ENCODE data around the gene DCHS1.

Gene DCHS1

DNA sequence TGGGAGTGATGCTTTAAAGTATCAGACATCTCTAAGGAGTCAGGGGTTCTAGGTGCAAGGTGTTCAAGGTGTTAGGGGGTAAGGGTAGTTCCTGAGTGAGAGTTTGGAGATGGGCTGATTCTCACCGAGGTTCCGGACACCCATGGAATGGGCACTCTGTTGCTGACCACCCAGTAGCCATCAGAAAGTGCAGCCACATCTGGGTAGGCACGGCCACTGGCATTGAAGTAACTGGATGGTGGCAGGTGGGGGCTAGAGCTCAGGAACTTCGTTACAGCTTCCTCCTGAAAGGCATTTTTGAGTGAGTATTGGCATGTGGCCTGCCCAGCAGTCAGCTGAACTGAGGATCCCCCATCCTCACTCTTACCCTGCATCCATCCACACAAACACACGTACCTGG lies 40.6 kb downstream of the DCHS1 start:
- DNase-seq (ENCODE audit: low spot score) (no peak), FAIRE-seq (no peak)

DNA sequence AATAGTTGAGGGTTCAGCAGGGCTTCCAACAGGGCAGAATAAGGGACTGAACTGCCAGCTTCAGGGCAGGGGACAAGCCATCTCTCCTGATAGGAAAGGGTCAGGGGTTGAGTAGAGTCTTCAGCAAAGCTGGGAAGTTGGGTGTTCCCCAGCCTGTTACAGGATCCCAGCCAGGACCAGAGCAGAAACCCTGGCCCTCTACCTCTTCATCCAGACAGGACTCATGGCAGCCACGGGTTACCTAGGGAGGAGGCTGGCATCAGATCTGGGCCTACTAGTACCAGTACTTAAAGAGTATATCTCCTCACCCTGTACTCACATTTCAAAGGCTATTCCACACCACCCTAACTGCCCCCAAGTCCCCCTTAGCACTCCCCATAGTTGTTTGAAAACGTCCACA lies 41.2 kb downstream of the DCHS1 start:
- DNase-seq (ENCODE audit: low spot score) (no peak), FAIRE-seq (no peak)

DNA sequence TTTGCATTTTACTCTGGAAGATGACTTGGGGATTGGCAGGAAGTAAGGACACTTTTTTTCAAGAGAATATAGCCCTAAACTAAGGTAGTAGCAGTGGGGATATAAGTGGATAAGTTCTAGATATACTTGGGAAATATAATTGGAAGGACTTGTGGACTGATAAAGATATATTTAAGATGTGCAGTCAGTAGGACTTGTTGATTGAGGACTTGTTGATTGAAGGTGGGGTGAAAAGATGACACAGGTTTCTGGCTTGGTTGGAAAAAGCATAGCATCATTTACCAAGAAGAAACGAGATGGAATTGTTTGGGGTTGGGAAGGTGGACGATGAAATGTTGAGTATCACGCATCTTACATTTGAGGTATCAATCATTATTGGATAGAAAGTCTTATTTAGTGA lies 42.1 kb downstream of the DCHS1 start:
- no peak for FAIRE-seq

DNA sequence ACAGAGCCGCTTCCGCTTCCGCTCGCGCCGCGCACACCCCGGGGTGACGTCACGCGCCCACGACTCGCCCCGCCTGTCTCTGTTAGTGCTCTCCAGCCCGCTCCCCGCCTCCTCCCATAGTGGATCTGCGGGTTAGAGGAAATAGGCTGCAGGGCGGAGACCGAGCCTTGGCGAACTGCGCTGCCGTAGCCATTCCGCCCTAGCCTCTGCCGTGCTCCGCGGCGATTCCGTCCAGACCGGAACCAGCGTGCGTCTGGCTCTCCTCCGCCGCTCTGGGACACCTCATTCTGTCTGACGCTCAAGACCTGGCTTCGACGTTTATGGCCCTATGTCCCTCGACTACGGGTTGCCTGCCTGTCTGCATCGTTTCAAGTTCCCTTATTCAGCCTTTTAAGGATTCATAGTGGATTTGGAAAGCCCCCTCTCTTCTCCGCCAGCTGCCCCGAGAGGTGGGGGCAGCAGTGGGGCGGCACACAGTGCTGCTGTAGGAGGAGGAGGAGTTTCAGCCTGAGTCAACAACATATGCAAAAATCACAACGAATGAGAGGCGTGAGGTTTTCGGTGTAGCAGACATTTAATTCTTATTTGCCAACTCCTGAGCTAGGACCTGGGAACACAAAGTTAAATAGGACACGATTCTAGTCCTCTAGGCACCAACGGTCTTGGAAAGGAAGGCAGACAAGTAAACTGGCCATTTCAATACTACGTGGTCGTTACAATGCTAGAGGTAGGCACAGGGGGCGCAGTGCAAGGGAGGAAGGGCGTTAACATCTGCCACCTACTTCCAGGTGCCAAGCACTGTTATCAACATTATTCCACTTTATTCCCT lies 43.2 kb downstream of the DCHS1 start, which contains the start of gene TAF10:
TAF10 (minus strand) TSS at position 4 of the 829 bp plus-strand sequence. CDS start 27 bp downstream, outside the sequence.
- FAIRE-seq: peak; percentile 95
- peak; percentile 95 for DNase-seq (ENCODE audit: low spot score)

More for the DNA sequence above, 42.1 kb downstream of the DCHS1 start:
- no peak for DNase-seq (ENCODE audit: low spot score)

DNA sequence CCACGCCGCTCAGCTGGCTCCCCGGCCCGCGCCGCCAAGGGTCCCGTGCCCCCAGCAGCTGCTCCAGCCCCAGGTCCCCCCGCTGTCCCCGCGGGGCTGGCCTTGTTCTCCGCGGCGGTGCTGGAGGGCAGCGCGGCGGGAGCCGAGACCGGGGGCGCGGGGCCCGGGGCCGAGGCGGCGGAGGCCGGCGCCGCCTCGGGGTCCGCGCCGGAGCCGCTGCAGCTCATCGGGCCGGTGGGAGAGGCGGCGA lies 43.7 kb downstream of the DCHS1 start:
- no peak for FAIRE-seq

DNA sequence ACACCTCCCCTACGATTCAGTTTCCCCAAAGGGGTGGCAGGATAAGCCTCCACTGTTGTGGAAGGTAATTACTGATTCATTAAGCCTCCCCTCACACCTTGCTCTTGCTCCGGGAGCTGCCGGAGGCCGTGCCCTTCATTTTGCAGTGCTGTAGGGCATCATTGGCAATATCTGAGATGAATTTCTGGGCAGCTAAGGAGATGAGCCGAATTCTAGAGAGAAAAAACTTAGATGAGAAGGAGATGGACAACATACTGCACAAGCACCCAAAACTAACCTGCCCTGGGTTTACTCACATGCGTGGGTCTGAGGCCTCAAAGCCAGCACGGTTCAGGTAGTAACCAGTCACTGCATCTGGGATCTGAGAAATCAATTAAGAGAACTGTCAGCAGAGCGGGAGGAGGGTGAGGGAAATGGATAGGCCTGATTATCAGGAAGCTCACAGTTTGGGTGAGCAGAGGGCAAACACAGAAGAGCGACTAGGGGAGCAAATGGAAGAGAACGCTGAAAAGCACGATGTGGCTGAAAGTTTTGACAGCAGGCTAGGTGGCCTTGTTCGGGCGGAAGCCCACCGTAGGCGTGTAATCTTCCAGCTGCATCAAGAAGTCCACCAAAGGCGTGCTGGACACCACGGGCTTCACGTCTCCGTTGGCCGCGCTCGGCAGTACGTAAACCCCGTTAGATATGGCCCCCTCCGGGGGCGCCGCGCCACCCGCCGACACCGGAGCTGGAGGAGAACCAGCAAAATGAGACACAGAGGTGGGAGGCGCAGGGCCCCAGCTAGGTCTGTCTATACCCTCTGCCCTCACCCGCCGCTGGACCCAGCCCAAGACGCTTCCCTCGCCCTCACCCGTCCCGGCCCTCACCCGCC lies 44.3 kb downstream of the DCHS1 start:
- FAIRE-seq: no peak
- DNase-seq (ENCODE audit: low spot score): peak; percentile 15

More for the DNA sequence above, 43.7 kb downstream of the DCHS1 start:
- DNase-seq (ENCODE audit: low spot score): no peak

DNA sequence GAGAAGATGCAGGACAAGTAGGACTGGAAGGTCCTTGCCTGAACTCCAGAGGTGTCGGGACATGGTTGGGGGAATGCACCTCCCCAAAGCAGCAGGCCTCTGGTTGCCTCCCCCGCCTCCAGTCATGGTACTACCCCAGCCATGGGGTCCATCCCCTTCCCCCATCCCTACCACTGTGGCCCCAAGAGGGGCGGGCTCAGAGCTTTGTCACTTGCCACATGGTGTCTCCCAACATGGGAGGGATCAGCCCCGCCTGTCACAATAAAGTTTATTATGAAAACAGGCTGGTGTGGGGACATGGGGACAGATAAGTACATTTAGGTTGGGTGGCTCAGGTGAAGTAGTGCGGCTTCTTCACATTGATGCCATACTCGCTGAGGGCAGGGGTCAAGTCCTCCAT lies 45.0 kb downstream of the DCHS1 start:
- FAIRE-seq: no peak
- no peak for DNase-seq (ENCODE audit: low spot score)

DNA sequence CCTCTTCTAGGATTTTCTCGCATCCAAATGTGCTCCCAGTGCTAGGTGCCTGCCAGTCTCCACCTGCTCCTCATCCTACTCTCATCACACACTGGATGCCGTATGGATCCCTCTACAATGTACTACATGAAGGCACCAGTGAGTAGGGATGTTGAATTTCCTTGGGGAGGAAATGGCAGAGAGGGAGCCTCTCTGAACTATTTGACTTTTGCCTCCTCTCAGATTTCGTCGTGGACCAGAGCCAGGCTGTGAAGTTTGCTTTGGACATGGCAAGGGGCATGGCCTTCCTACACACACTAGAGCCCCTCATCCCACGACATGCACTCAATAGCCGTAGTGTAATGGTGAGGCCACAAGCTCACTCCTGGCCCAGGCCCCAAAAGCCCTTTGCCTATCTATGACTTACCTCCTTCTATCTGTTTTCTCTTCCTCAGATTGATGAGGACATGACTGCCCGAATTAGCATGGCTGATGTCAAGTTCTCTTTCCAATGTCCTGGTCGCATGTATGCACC lies 46.0 kb downstream of the DCHS1 start:
- FAIRE-seq: no peak
- no peak for DNase-seq (ENCODE audit: low spot score)

DNA sequence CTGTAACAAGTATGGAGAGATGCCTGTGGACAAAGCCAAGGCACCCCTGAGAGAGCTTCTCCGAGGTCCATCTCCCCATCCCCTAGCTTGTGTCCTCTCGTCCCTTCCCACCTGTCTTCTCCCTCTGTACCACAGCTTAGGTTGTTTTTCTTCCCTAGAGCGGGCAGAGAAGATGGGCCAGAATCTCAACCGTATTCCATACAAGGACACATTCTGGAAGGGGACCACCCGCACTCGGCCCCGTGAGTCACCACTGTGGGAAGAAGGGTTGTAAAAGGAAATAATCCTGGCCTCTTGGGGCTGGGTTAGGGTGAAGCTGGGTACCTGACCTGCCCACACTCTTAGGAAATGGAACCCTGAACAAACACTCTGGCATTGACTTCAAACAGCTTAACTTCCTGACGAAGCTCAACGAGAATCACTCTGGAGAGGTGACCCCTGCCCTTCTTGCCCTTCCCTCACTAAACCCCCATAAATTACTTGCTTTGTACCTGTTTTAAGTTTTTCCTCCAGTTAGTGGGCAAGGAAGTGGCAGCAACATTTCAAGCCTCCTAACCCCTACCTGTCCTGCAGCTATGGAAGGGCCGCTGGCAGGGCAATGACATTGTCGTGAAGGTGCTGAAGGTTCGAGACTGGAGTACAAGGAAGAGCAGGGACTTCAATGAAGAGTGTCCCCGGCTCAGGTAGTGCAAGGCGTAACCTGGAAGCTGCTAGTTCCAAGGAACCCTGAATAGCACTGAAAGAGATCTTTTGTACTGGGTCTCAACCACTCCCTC lies 46.7 kb downstream of the DCHS1 start:
- no peak for DNase-seq (ENCODE audit: low spot score)
- FAIRE-seq: no peak

DNA sequence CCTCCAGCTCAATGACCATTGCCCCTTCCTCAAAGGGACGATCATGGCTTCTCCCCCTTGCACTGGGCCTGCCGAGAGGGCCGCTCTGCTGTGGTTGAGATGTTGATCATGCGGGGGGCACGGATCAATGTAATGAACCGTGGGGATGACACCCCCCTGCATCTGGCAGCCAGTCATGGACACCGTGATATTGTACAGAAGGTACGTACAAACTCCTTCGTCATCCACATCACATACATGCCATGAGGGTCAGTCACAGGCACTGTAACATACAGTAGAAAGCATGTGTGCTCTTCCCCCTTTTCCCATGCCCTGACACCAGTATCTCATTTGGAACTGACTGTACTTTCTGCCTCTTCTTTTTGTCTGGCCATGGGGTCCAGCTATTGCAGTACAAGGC lies 47.6 kb downstream of the DCHS1 start:
- FAIRE-seq (no peak), DNase-seq (ENCODE audit: low spot score) (no peak)

DNA sequence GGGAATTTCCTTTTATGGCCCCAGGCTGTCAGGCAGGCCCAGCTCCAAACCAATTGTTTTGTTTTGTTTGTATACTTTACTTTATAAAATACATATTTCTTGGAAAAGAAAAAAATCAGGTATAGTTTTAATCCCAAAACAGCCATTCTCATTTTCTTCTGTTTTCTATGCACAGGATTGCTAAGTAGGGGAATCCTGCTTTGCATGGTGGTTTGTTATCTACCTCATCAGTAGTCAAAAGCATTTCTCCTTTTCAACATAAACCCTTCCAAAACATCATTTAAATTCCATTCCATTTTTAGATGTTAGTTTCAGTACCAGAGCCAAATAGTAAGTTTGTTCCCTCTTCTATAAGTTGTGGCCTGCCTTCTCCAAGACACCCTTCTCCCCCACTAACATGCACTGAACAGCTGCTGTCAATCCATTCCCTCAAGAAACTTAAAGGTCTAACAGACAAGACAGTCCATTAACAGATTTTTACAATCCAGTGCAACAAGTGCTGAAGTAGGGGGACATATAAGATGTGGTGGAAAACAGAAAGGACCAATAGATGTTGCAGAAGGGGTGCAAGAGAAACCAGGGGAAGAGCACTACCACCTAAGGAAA lies 48.3 kb downstream of the DCHS1 start:
- DNase-seq (ENCODE audit: low spot score): no peak
- no peak for FAIRE-seq

DNA sequence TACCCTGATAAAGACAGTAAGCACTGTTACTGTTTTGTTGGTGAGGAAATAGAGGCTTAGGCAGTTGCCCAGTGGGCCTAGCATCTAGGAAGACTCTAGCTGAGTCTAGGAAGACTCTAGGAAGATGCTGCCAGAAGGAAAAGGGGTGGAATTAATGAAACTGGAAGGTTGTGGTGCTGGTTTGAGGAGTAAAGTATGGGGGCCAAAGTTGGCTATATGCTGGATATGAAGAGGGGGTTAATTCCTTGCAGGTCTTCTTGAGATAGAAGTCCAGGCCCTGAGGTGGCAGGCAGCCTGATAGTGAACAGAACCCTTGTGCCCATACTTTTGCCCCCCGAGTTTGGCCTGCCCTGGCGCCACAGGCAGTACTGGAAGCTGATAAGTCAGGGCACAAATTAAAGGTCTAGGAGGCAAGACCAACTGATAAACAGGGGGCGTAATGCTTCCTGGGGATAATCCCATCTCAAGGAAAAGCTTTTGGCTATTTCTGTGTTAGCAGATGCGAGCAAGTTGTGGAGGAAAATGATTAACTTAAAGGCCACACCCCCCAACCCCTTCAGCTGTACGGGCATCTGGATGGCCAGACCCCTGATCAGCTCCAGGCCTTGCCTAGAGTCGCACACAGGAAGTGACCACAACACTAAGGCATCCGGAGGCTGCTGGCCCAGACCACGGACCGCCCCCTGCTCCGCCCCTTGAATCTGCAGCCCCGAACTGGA lies 49.0 kb downstream of the DCHS1 start:
- DNase-seq (ENCODE audit: low spot score): peak; percentile 94
- FAIRE-seq: no peak

DNA sequence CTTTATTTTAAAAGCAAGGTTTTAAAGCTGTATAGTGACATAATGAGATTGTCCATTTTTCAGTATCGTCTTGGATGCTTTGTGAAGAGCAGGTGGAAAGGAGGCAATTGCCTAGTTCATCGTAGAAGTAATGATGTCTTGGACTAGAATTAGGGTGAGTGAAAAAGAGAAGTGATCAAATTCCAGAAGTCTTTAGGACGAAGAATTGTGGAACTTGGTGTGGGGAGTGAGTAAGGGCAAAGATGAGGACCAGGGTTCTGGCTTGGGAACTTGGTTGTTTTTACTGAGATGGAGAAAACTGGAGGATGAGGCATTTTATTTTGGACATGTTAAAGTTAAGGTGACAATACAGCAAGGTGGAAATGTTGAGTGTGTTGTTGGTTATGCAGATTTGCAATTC lies 50.8 kb downstream of the DCHS1 start:
- no peak for FAIRE-seq
- DNase-seq (ENCODE audit: low spot score): no peak

DNA sequence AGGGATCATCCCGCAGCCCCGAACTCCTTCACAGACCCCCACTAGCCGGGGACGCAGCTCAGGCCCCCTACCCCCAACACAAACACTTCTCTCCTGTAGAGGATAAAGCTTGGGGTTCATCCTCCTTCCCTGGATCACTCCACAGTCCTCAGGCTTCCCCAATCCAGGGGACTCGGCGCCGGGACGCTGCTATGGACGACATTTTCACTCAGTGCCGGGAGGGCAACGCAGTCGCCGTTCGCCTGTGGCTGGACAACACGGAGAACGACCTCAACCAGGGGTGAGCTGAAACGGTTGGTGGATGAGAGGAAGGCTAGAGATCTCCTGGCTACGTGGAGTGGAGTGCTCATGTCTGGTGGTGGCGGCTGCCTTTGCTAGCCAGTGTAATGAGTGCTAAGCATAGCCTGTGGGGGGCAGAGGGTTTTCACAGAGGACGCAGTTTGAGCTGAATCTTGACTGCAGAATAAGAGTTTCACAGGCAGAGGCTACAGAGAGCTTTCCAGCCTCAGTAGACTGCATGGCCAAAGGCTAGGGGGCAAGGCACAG lies 51.5 kb downstream of the DCHS1 start:
- FAIRE-seq: no peak
- peak; percentile 57 for DNase-seq (ENCODE audit: low spot score)

DNA sequence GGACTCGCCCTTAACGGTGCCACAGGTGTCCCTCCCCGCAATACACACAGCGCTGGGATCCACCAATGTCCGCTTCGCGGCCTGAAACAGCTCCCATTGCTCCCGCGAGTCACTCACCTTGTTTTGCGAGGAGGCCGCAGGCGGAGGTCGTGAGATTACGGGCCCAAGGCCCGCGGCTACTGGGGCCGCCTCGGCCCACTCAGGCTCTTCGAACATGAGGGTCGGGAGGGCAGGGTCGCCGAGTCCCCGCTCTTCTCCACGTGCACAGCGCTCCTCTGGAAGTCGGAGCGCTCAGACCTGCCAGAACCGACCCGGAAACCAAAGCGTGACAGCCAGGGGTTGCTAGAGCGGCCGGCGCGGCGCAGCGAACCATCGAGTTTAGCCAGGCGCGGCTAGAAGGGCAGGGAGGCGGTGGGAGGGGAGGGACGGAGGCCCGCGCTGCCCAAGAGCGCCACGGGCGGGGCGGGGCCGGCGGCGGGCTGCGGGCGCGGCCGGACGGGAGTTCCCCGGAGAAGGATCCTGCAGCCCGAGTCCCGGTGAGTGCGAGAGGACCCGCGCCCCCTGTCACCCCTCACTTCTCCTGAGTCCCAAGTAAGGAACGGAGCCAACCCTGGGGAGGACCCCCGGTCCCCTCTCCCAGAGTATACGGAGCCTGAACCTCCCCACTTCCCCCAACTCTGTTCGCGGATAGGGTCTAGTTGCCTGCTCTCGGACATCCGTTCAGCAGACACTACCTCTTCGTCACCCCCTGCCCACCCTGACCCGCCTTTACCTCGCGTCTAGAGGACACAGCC lies 52.1 kb downstream of the DCHS1 start, which contains the start of the genes ILK and RRP8:
ILK (plus strand) TSS at position 488 of the 794 bp plus-strand sequence. CDS start 498 bp downstream, outside the sequence.
RRP8 (minus strand) TSS at position 330 of the 794 bp plus-strand sequence; CDS start at position 216, 114 bp downstream.
- FAIRE-seq: peak; percentile 17
- DNase-seq (ENCODE audit: low spot score): peak; percentile 95

DNA sequence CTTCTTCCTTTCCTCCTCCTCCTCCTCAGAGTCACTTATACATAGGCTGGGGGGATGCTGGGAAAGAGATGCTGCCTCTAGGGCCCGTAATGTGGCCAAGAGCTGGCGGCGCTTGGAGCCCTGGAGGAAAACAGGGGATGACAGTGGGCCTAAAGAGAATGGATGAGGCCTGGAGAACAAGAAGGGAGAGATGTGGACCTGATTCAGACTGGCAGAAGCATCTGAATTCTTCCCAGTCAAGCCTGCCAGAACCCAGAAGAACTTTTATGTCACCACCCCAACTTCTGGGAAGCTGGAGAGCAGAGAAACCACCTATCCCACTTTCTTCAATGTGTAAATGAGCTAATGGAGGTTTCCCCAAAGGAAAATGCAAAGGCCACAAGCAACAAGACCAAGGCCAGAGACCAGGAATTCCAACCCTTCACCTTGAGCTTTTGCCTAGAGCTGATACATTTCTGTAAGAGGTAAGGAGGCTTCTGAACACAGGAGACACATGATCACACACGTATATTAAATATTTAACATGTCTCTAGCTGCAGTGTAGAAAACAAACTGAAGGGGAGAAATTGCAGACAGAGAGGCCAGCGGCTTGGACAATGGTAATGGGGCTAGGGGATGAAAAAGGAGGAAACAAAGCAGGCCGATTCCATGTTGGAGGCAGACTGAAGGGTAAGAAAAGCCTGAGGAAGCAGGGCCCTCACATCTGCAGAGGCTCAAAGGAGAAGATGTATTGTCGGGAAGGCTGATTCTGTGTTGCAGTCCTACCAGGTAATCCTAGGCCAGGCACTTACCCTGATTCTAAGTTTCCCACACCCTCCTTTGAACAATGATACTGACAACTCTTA lies 53.3 kb downstream of the DCHS1 start:
- DNase-seq (ENCODE audit: low spot score): no peak

DNA sequence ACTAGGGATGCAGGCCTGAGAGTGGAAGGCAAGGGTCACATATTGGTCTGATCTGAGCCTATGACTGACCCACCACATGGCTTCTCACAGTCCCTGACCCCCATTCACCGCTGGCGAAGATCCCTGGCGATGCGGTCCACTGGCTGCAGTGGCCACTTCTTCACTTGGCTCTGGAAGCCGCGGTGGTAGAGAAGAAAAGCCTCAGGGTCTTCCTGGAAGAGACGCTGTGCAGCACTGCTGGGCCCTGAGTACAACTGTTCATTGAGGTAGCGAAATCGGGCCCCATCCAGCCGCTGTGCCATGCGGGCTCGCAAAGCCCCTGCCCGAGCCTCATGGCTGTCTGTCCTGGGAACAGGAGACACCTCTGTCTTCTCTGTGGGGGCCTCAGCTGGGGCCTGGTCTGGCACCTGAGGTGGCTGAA lies 54.6 kb downstream of the DCHS1 start:
- FAIRE-seq (no peak), DNase-seq (ENCODE audit: low spot score) (no peak)

More for the DNA sequence above, 53.3 kb downstream of the DCHS1 start:
- FAIRE-seq: no peak

DNA sequence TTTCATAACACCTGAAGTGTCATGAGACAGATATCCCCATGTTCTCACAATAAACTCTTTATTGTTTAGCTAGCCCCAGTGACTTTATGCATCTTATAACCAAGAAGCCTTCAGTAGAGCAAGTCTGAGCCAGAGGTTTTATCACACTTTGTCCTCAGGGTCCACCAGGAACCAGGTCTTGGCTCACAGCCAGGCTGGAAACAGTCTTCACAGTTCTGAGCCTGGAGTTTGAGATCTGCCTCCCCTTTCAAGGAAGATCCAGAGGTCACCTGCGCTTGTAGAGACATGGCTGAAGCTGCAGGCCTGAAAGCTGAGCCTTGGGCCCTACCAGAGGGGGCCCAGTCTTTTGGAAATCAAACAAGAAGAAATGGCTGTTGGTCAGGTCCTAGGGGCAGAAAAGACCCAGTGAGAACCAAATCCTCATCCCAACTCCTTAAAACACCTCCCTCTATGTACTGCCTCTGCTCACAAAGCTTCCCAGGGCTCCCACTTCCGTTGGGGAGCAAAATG lies 55.7 kb downstream of the DCHS1 start:
- no peak for FAIRE-seq
- no peak for DNase-seq (ENCODE audit: low spot score)
